PC-3 (cell line): ENCODE results near the gene DCUN1D5. TPM values are rescaled to one million over a fixed set of nuclear protein-coding genes. Genes with fewer than 3 reads are reported as not detected.

ENCODE experiments used
- ATAC-seq: fragments of 200-7000 bp; cut with Tn5 transposase; 2 replicates; pipeline ENCODE4 v1.9.1; 2020; ENCODE audit warnings: mild to moderate bottlenecking, moderate library complexity
- BruUV-seq: library from RNA; stranded (reverse); fragments of 400-500 nt; replicated peaks from 2 replicates; lab custom pipeline; 2021; lab: Mats Ljungman, UMichigan
- CTCF ChIA-PET: fragments of 300-600 bp; sonication (Branson Sonifier 250); formaldehyde crosslinking; loops from one replicate; lab custom pipeline; 2022; ENCODE audit warnings: antibody characterized with exemption; lab: Charles Lee
- POLR2A ChIA-PET: fragments of 300-600 bp; sonication (Branson Sonifier 250); formaldehyde crosslinking; loops from one replicate; lab custom pipeline; 2022; ENCODE audit warnings: antibody characterized with exemption; ENCODE audit not compliant: unreplicated experiment; lab: Charles Lee
- DNase-seq: peaks from one replicate; pipeline ENCODE4 v3.0.0-alpha.2; 2015
- H2AFZ ChIP-seq: fragments of 300-600 bp; sonication (generic); 2 replicates; pipeline ENCODE4 v1.6.0; 2016; ENCODE audit warnings: antibody characterized with exemption, low read length
- H3F3A ChIP-seq: fragments of 300-600 bp; sonication (generic); one replicate; pipeline ENCODE4 v1.6.0; 2017; ENCODE audit warnings: antibody characterized with exemption, low read length, control low read depth, mild to moderate bottlenecking; ENCODE audit not compliant: unreplicated experiment
- H3K27ac ChIP-seq: fragments of 300-600 bp; sonication (generic); 2 replicates; pipeline ENCODE4 v1.5.1; 2016; ENCODE audit warnings: mild to moderate bottlenecking, low read length
- H3K27me3 ChIP-seq: fragments of 300-600 bp; sonication (generic); 2 replicates; pipeline ENCODE4 v1.6.1; 2016; ENCODE audit warnings: low read length, mixed read lengths
- H3K36me3 ChIP-seq: fragments of 300-600 bp; sonication (generic); 2 replicates; pipeline ENCODE4 v1.6.1; 2016; ENCODE audit warnings: low read depth, mixed run types, low read length, mixed read lengths
- H3K4me1 ChIP-seq: fragments of 300-600 bp; sonication (generic); 2 replicates; pipeline ENCODE4 v1.5.1; 2016; ENCODE audit warnings: low read length; ENCODE audit not compliant: insufficient read depth
- H3K4me2 ChIP-seq: fragments of 300-600 bp; sonication (generic); 2 replicates; pipeline ENCODE4 v1.6.0; 2016; ENCODE audit warnings: low read length
- H3K4me3 ChIP-seq: fragments of 300-600 bp; sonication (generic); 2 replicates; pipeline ENCODE4 v1.5.1; 2016; ENCODE audit warnings: mild to moderate bottlenecking, low read length, mixed read lengths
- H3K79me2 ChIP-seq: fragments of 300-600 bp; sonication (generic); 2 replicates; pipeline ENCODE4 v1.6.1; 2017; ENCODE audit warnings: low read length, mixed read lengths
- H3K9ac ChIP-seq: fragments of 300-600 bp; sonication (generic); 2 replicates; pipeline ENCODE4 v1.6.0; 2016; ENCODE audit warnings: mild to moderate bottlenecking, low read length
- H3K9me2 ChIP-seq: fragments of 300-600 bp; sonication (generic); replicated peaks from 2 replicates; pipeline ENCODE4 v1.6.1; 2016; ENCODE audit warnings: mixed run types, low read length, mixed read lengths
- H3K9me3 ChIP-seq: fragments of 300-600 bp; sonication (generic); 2 replicates; pipeline ENCODE4 v1.6.1; 2016; ENCODE audit warnings: low read length, mixed read lengths
- H4K20me1 ChIP-seq: fragments of 300-600 bp; sonication (generic); 2 replicates; pipeline ENCODE4 v1.6.1; 2016; ENCODE audit warnings: low read length, mixed read lengths
- EZH2 ChIP-seq: fragments of 300-600 bp; sonication (generic); IDR thresholded peaks from one replicate; pipeline ENCODE4 v1.6.1; 2017; ENCODE audit warnings: antibody characterized with exemption, mild to moderate bottlenecking, low read length; ENCODE audit not compliant: unreplicated experiment
- EZH2phosphoT487 ChIP-seq: fragments of 300-600 bp; sonication (generic); IDR thresholded peaks from 2 replicates; pipeline ENCODE4 v1.6.1; 2018; ENCODE audit warnings: mild to moderate bottlenecking, antibody characterized with exemption, low read length, borderline replicate concordance
- intact Hi-C: fragments of 100-400 bp; cut with micrococcal nuclease; formaldehyde crosslinking; loops from 2 replicates; pipeline ENCODE4 v1.9.0; 2023
- total RNA-seq: library from RNA; depleted of rRNA; stranded (reverse); fragments of >200 nt; gene quantifications from 2 replicates; pipeline ENCODE4 v1.2.3, GENCODE V29; 2014
- TF ChIP-seq, protein P1 (sequence below): fragments of 300-600 bp; sonication (generic); conservative IDR thresholded peaks from 2 replicates; pipeline ENCODE4 v1.5.1; 2017; ENCODE audit warnings: antibody characterized with exemption, low read depth, mild to moderate bottlenecking, low read length

Gene DCUN1D5
- total RNA-seq, 1 experiment from 2014 or later, result 206 TPM

GRCh38 chr11:103076361-103076760 is 15.6 kb downstream of the DCUN1D5 start:
- CTCF ChIA-PET, result no interaction called here
- H3K27me3 ChIP-seq, result no peaks in the 10 kb centered on the region
- H4K20me1 ChIP-seq, result 0 out of 2 replicates have a peak, but pooled peaks cover 5% of the 10 kb centered on the region
- H3K36me3 ChIP-seq, result peaks cover 50% of the 10 kb centered on the region
- H3K4me1 ChIP-seq, result peaks cover 12% of the 10 kb centered on the region
- TF ChIP-seq EZH2phosphoT487 (no peak), EZH2 (no peak)
- TF ChIP-seq, protein P1, sequence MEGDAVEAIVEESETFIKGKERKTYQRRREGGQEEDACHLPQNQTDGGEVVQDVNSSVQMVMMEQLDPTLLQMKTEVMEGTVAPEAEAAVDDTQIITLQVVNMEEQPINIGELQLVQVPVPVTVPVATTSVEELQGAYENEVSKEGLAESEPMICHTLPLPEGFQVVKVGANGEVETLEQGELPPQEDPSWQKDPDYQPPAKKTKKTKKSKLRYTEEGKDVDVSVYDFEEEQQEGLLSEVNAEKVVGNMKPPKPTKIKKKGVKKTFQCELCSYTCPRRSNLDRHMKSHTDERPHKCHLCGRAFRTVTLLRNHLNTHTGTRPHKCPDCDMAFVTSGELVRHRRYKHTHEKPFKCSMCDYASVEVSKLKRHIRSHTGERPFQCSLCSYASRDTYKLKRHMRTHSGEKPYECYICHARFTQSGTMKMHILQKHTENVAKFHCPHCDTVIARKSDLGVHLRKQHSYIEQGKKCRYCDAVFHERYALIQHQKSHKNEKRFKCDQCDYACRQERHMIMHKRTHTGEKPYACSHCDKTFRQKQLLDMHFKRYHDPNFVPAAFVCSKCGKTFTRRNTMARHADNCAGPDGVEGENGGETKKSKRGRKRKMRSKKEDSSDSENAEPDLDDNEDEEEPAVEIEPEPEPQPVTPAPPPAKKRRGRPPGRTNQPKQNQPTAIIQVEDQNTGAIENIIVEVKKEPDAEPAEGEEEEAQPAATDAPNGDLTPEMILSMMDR, result no peak
- no TSS peak for BruUV-seq
- H3F3A ChIP-seq, result no peaks in the 10 kb centered on the region
- H3K79me2 ChIP-seq, result peaks cover 49% of the 10 kb centered on the region
- H3K9ac ChIP-seq, result no peak overlapping the region
- ATAC-seq (no peak), DNase-seq (no peak)
- H2AFZ ChIP-seq, result no peak overlapping the region
- H3K4me2 ChIP-seq, result no peak overlapping the region
- H3K27ac ChIP-seq, result no peak overlapping the region
- POLR2A ChIA-PET, result no interaction called here
- H3K4me3 ChIP-seq, result no peak overlapping the region
- intact Hi-C loops, result no loop called here
- no peaks in the 10 kb centered on the region for H3K9me3 ChIP-seq
- no peaks in the 10 kb centered on the region for H3K9me2 ChIP-seq

GRCh38 chr11:103071008-103071407 is 21.0 kb downstream of the DCUN1D5 start:
- POLR2A ChIA-PET, result no interaction called here
- BruUV-seq, result no TSS peak
- intact Hi-C loops, result no loop called here
- Histone ChIP-seq H3K27ac (no peak overlapping the region), H3K9me2 (no peaks in the 10 kb centered on the region), H2AFZ (no peak overlapping the region), H3K36me3 (peaks cover 18% of the 10 kb centered on the region; the same call in 1 of the 2 replicates), H3K79me2 (peaks cover 65% of the 10 kb centered on the region), H3K4me3 (no peak overlapping the region), H3K9me3 (no peaks in the 10 kb centered on the region), H4K20me1 (0 out of 2 replicates have a peak, but pooled peaks cover 14% of the 10 kb centered on the region), H3K9ac (no peak overlapping the region), H3K4me2 (no peak overlapping the region), H3K4me1 (no peaks in the 10 kb centered on the region), H3K27me3 (no peaks in the 10 kb centered on the region), H3F3A (no peaks in the 10 kb centered on the region)
- no peak for ATAC-seq
- CTCF ChIA-PET, result no interaction called here
- DNase-seq, result no peak
- TF ChIP-seq EZH2, result no peak
- TF ChIP-seq EZH2phosphoT487, result no peak
- TF ChIP-seq, protein P1, result no peak

- Histone ChIP-seq H3K79me2 (peaks cover 59% of the 10 kb centered on the region), H3K27me3 (no peaks in the 10 kb centered on the region), H4K20me1 (0 out of 2 replicates have a peak, but pooled peaks cover 14% of the 10 kb centered on the region), H3K9ac (no peak overlapping the region), H3K4me1 (no peaks in the 10 kb centered on the region), H3K27ac (no peak overlapping the region), H3K4me2 (no peak overlapping the region), H3K36me3 (peaks cover 20% of the 10 kb centered on the region; the same call in 1 of the 2 replicates), H2AFZ (no peak overlapping the region), H3K9me3 (no peaks in the 10 kb centered on the region), H3F3A (no peaks in the 10 kb centered on the region), H3K4me3 (no peak overlapping the region), H3K9me2 (no peaks in the 10 kb centered on the region)
- intact Hi-C loops, result no loop called here
- DNase-seq (no peak), ATAC-seq (no peak)
- TF ChIP-seq EZH2phosphoT487 (no peak), EZH2 (no peak)
- TF ChIP-seq, protein P1, result no peak
- BruUV-seq, result no TSS peak
- ChIA-PET CTCF (no interaction called here), POLR2A (no interaction called here)
Measured at GRCh38 chr11:103070142-103070541, 21.8 kb downstream of the DCUN1D5 start.
